Measurements from ENCODE around the gene STAT6.

Gene STAT6

DNA sequence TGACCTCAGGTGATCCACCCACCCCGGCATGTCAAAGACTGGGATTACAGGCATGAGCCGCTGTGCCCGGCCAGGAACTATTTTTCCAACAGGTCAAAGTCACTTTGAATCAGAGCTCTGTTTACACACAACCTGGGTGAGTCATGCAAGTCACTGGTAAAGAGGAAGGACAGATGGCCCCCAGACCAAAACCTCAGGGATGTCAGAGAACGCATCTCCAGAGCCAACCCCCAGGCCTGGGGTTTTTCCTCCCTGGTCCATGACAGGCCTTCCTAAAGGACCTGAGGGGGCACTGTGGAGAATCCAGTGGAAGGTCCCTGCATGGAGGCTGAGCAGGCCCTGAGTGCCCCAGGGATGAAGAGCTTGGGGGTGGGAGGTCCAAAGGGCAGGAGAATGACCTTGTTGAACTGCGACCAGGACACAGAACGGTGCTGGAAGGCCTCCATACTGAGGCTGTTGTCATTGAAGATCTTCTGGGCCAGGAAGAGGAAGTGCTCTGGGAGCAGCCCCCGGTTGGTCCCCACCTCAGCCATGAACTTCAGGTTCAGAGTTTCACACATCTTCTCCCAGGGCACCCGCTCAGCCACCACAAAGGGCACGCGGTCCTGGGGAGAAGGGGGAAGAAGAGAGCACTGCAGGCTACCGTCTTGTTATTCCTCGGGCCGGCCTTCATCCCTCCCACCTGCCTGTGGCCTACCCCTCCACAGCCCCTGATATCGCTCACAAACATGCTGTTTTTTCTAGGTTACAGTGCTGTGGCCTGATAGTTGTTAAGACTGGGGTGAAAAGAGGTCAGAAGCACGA, 9.1 kb downstream of the STAT6 start:
- no peak for DNase-seq (ENCODE audit: low read depth in 2 of 2)

DNA sequence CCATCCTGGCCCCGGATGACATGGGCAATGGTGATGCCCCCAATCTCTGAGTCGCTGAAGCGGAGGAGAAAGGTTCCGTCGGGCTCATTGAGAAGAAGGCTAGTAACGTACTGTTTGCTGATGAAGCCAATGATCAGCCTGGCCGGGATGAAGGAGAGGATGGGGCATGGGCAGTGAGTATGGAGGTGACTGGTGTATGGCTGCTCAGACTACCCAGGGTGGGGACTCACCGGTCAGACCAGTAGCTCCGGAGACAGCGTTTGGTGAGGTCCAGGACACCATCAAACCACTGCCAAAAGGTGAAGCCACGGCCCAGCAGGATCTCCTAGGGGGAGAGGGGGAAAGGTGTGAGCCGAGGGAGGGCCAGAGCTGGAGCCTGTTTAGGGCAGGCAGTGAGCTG, 11.4 kb downstream of the STAT6 start:
- DNase-seq (ENCODE audit: low read depth in 2 of 2): no peak

GRCh38 chr12:57099047-57099714, 12.0 kb downstream of the STAT6 start:
- DNase-seq (ENCODE audit: low read depth in 2 of 2): no peak

GRCh38 chr12:57098546-57098945, 12.6 kb downstream of the STAT6 start:
- no peak for DNase-seq (ENCODE audit: low read depth in 2 of 2)

GRCh38 chr12:57097554-57097835, 13.7 kb downstream of the STAT6 start:
- no peak for DNase-seq (ENCODE audit: low read depth in 2 of 2)

DNA sequence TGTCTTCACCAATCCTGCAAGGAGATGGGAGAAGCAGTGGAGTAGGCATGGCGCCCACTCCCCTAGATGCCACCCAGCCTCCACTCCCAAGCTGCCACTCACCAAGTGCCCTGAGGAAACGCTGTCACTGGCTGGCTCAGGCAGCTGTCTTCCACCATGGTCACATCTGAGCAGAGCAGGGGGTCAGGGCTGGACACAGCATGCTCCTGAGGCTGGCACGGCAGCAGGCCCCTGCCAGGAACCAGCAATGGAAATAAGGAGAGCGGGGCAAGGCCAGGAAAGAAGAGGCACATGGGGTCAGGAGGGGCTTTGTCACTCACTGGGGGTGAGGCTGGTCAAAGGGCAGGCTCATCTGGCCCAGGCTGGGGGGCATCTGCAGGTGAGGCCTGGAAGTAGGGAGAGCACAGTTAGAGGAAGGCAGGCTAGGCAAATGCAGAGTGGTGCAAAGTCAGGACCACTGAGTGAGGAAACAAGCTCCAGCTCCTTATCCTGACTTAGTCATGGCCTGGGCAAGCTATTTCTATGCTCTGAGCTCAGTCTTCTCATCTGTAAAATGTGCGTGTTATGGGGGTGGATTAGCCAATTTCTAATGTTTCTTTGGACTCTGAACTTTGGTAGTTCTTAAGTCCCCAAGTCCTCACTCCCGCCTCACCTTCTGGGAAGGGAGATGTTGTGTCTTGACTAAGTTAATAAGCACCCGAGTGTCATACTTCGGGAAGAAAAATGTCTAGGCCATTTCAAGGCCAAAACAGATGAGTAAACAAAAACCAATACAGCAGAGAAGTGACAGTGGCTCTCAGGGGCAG, 14.2 kb downstream of the STAT6 start:
- DNase-seq (ENCODE audit: low read depth in 2 of 2): no peak

DNA sequence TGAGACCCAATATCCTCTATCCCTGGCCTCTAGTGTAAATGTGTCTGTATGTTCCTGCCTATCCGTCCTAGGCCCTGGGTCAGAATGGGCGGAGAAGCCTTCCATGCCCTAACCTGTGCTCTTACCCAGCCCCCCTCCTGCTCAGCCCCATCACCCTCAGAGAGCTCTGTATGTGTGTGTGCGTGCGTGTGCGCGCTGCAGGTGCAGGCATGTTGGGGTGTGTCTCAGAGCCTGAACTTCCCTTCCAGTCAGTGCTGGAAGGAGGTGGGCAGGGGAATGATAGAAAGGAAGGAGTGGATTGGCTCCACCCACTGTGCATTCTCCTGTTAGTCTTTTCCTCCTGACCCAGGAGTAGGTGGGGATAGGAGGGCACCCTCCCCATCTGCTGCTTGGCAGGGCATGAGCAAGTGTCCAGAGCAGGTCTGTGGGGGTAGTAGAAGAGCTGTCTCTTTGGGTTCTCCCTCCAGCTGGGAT, 15.0 kb downstream of the STAT6 start:
- DNase-seq (ENCODE audit: low read depth in 2 of 2): no peak

- no peak for DNase-seq (ENCODE audit: low read depth in 2 of 2)
These were observed 15.7 kb downstream of the STAT6 start for GRCh38 chr12:57095440-57095839.

DNA sequence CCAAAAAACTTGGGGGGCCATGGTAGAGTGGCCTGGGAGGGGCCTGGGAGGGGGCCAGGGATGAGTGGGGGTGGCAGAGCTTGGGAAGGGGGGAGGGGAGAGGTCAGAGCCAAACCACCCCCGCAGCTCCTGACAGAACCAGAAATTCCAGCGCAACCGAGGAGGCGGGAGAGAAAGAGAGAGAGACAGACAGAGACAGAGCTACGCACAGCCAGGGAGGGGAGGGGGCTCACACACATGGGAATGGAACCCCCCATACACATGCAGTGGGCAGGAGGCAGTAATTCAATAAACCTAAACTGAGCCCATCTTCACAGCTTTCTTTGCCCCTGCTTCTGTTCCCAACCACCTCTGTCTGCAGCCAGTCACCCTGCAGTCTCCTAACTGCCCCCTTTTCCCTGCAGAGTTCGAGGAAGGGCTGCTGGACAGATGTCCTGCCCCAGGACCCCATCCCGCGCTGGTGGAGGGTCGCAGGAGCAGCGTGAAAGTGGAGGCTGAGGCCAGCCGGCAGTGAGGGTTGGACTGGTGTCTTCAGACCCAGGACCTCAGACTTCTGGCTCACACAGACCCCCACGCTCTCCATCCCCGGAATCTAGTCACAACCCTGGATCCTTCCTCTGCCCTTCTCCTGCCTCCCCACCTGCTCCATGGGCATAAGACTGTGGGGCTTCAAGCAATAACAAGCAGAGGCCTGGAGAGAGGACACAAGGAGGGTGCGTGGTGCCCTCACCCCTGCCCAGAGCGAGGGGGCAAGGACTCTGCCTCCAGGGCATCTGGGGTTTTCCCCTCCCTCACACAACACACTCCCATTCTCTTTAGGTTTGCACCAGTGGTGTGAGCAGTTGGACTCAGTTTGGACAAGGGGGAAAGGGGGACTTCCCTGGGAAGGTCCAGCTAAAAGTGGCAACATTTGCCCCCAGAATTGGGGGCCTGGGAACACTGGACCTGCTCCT, 16.7 kb downstream of the STAT6 start:
- DNase-seq (ENCODE audit: low read depth in 2 of 2): no peak

DNA sequence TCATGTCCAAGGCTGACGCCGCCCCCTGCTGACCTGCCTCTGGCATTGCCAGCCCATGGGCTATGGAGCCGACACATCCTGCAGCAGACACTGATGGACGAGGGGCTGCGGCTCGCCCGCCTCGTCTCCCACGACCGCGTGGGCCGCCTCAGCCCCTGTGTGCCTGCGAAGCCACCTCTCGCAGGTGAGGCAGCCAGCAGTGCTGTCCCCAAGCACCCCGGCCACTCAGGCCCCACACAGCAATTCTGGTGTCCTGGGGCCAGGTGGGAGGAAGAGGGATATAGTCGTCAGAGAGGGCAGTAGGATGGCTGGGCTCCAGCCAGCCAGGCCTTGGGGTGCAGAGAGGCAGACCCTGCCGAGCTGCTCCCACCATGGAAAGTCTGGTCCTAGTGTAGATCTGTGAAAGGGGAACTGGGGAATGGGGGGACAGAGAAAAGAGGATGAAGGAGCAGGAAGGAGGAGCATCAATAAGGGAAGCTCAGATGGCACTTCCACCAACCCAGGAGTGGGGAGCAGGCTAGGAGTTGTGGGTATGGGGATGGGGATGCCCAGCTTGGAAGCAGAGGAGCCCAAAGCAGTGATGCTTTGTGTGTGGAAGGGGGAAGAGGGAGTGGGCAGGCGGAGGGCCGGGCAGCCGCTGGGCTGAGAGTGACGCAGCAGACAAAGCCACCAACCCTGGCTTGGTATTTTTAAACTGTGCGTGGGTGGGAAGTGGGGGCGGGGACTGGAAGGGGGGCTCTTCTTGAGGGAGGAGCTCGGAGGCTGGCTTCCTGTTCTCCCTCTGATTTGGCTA, 17.6 kb downstream of the STAT6 start:
- DNase-seq (ENCODE audit: low read depth in 2 of 2): peak; percentile 67 to 77

- no peak for DNase-seq (ENCODE audit: low read depth in 2 of 2)
These were observed 18.2 kb downstream of the STAT6 start for GRCh38 chr12:57092876-57093414.

- DNase-seq (ENCODE audit: low read depth in 2 of 2): no peak
These were observed 18.7 kb downstream of the STAT6 start for GRCh38 chr12:57092529-57092862.

DNA sequence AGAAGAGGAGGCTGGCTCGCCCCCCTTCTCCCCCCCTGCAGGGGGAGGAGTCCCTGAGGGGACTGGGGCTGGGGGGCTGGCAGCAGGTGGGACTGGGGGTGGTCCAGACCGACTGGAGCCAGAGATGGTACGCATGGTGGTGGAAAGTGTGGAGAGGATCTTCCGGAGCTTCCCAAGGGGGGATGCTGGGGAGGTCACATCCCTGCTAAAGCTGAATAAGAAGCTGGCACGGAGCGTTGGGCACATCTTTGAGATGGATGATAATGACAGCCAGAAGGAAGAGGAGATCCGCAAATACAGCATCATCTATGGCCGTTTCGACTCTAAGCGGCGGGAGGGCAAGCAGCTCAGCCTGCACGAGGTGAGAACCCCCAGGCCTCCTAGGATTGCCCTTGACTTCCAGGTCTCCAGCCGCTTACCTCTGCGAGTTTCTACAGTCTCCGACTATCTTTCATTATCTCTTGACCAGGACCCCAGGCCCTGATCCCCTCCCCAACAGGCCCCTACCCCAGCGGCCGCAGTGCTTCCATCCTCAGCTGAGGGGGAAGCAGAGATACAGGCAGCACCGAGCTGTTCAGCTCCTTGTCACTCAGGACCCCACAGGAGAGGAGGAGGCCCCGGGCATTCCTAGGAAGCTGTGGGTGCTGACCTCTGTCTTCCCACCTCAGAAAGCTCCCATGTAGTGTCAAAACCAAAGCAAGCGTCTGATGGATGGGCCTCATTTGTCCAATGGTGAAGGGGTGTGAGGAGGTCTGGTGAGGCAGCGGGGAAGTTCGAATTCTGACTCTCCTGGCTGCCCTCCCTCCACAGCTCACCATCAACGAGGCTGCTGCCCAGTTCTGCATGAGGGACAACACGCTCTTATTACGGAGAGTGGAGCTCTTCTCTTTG, 19.3 kb downstream of the STAT6 start:
- DNase-seq (ENCODE audit: low read depth in 2 of 2): no peak

- no peak for DNase-seq (ENCODE audit: low read depth in 2 of 2)
These were observed 20.1 kb downstream of the STAT6 start for GRCh38 chr12:57090924-57091637.

GRCh38 chr12:57090490-57090889, 20.7 kb downstream of the STAT6 start:
- DNase-seq (ENCODE audit: low read depth in 2 of 2): no peak

DNA sequence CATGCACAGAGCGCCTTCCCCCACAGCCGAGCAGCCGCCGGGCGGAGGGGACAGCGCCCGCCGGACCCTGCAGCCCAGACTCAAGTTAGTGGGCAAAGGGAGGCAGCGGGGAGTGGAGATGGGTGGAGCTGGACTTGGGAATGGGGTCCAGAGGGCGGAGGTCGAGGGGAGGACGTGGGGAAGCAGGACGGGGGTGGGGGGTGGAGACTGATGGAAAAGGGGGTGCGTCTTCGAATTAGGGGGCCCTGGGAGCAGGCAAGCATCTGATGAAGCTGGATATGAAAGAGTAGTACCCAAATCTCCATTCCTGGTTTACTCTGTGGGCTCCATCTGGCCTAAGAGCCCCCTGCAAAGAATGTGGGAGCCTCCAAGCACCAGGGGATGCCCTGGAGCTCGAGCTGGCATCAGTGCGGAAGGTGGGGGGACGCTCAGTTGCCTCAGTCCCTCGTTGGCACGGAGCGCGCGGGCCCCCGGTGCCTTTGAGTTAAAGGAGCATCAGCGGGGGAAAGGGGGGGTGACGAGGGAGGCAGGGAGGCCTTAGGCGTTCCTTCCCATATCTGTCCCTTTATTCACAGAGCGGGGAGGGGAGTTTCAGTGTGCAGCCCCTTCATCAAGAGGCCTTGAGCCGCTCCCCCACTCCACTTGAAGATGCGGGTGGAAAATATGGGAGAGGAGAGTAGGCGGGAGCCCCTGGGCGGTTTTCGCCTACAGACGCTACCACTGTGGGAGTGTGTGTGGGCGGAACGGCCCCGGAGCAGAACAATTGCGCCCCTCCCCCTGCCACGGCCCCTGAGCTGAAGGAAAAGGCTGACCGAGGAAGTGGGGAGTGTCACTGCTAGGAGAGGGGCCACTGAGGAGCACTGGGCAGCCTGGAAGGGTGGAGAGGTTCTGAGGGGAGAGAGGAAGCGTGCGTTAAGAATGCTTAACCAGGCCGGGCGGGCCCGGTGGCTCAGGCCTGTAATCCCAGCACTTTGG, 21.6 kb downstream of the STAT6 start:
- peak in 1 of 2 donors; percentile 39 for DNase-seq (ENCODE audit: low read depth in 2 of 2)

Data from stimulated activated CD8-positive, alpha-beta memory T cell treated with anti-CD3 and anti-CD28 coated beads, Interleukin-2, amount 100 ng/mL, for 48 hours (primary cell).